Adrenal gland (tissue), 5 donors: ENCODE measurements around the gene FLT1.

ENCODE experiments used
- CTCF ChIP-seq, 6 experiments: fragments of 450-650 bp in 4 of 6; fragments of 200-600 bp in 2 of 6; sonication (generic) in 1 of 6; IDR thresholded peaks; 1 replicate in 5 of 6; 2 replicates in 1 of 6; pipeline versions ENCODE4 v1.5.1 to v1.8.0; 2016 to 2021; ENCODE audit warnings: antibody characterized with exemption in 6 of 6, mild to moderate bottlenecking in 2 of 6, moderate library complexity in 1 of 6
- POLR2A ChIP-seq, 2 donors: fragments of 450-650 bp; IDR thresholded peaks; one replicate each; pipeline ENCODE4 v1.6.1; 2017; ENCODE audit warnings: antibody characterized with exemption in 2 of 2, mild to moderate bottlenecking in 2 of 2, moderate library complexity in 1 of 2
- donor health status: DM: no; HTN: no; CAD: no.

GRCh38 chr13:28463481-28463880, 31.4 kb downstream of the FLT1 start:
- TF ChIP-seq CTCF (IDR thresholded peaks at IDR 0.05) (no peak), POLR2A (IDR thresholded peaks at IDR 0.05) (no peak)
